Activated CD4-positive, alpha-beta T cell treated with anti-CD3 and anti-CD28 coated beads, Interleukin-2, Interleukin-6, amounts not matched to agents 100 ng/mL and 50 ng/mL, durations not matched to agents 16 hours and 8 hours (primary cell): ENCODE data around the gene CLEC19A.
"Not testable (repeated sequence)": the region's sequence is repeated elsewhere in the genome, so short reads cannot be mapped to it uniquely, and the experiment has no call there.

Experiments
- DNase-seq: peaks from one replicate; pipeline ENCODE4 v3.0.0-alpha.2; 2020

The CLEC19A gene

GRCh38 chr16:19287241-19287640, 1.7 kb downstream of the CLEC19A start:
- DNase-seq = no peak

GRCh38 chr16:19288872-19289799, 3.6 kb downstream of the CLEC19A start:
- no peak for DNase-seq

GRCh38 chr16:19289811-19290485, 4.4 kb downstream of the CLEC19A start:
- DNase-seq = no peak

GRCh38 chr16:19290860-19291259, 5.3 kb downstream of the CLEC19A start:
- no peak for DNase-seq

- DNase-seq = peak; percentile 10
Observed at GRCh38 chr16:19291475-19291874, 5.9 kb downstream of the CLEC19A start.

- no peak for DNase-seq
Observed at GRCh38 chr16:19292186-19292585, 6.7 kb downstream of the CLEC19A start.

GRCh38 chr16:19294156-19294649, 8.7 kb downstream of the CLEC19A start:
- peak; percentile 40 for DNase-seq

- peak; percentile 8 for DNase-seq
Observed at GRCh38 chr16:19295393-19295792, 9.9 kb downstream of the CLEC19A start.

GRCh38 chr16:19297454-19297853, 11.9 kb downstream of the CLEC19A start:
- no peak for DNase-seq

- DNase-seq = no peak
Observed at GRCh38 chr16:19299565-19299964, 14.0 kb downstream of the CLEC19A start.

- no peak for DNase-seq
Observed at GRCh38 chr16:19301931-19302330, 16.4 kb downstream of the CLEC19A start.

- no peak for DNase-seq
Observed at GRCh38 chr16:19304750-19305149, 19.2 kb downstream of the CLEC19A start.

- DNase-seq = no peak
Observed at GRCh38 chr16:19305443-19305842, 19.9 kb downstream of the CLEC19A start.

GRCh38 chr16:19307587-19308241, 22.2 kb downstream of the CLEC19A start:
- DNase-seq = no peak

- DNase-seq = no peak
Observed at GRCh38 chr16:19308392-19308791, 22.9 kb downstream of the CLEC19A start.

- DNase-seq = no peak
Observed at GRCh38 chr16:19309178-19309577, 23.6 kb downstream of the CLEC19A start.

GRCh38 chr16:19314718-19315425, 29.3 kb downstream of the CLEC19A start:
- no peak for DNase-seq

GRCh38 chr16:19315889-19316433, 30.4 kb downstream of the CLEC19A start:
- DNase-seq = no peak

GRCh38 chr16:19316846-19317245, 31.3 kb downstream of the CLEC19A start:
- DNase-seq = no peak

GRCh38 chr16:19321186-19321585, 35.7 kb downstream of the CLEC19A start:
- not testable (repeated sequence) for DNase-seq

- DNase-seq = no peak
Observed at GRCh38 chr16:19323596-19323995, 38.1 kb downstream of the CLEC19A start.

- DNase-seq = no peak
Observed at GRCh38 chr16:19328364-19328763, 42.8 kb downstream of the CLEC19A start.
